ENCODE results near the gene SNX9.

The SNX9 gene

DNA sequence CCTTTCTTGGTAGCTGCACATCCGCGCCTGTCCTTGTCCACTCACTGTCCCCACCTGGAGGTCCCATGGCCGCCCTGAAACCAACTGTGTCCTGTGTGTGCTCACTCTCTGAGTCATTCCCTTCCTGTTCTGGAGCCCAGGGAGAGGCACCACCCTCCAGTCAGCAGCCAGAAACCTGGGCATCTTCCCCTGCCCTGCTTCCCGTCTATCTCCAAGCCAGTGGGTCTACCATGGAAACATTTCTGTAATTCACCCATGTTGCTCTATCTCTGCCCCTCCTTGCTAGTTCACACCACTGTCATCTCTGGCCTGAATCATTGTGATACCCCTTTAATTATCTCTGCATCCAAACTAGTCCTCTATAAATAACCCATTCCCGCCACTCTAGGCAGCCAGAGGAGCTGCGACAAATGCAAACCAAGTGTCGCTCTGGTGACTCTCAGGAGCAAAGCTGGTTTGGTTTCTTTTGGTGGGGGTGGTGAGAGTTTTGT is 129.9 kb downstream of the SNX9 start:
- Histone ChIP-seq H3K9ac (no peak overlapping the region), H3K79me2 (no peaks in the 10 kb centered on the region), H3K27me3 (ENCODE audit: control insufficient read depth, insufficient read depth, low read length) (no peaks in the 10 kb centered on the region), H3K27ac (no peak overlapping the region), H3K9me3 (ENCODE audit: control insufficient read depth, low read length) (no peaks in the 10 kb centered on the region), H3K4me3 (ENCODE audit: low read depth, low read length) (no peak overlapping the region), H3K4me1 (no peaks in the 10 kb centered on the region), H2AFZ (no peak overlapping the region), H3K4me2 (ENCODE audit: low read length) (no peak overlapping the region), H3K36me3 (ENCODE audit: control insufficient read depth, insufficient read depth, low read length) (no peaks in the 10 kb centered on the region)
- TF ChIP-seq, protein P1, sequence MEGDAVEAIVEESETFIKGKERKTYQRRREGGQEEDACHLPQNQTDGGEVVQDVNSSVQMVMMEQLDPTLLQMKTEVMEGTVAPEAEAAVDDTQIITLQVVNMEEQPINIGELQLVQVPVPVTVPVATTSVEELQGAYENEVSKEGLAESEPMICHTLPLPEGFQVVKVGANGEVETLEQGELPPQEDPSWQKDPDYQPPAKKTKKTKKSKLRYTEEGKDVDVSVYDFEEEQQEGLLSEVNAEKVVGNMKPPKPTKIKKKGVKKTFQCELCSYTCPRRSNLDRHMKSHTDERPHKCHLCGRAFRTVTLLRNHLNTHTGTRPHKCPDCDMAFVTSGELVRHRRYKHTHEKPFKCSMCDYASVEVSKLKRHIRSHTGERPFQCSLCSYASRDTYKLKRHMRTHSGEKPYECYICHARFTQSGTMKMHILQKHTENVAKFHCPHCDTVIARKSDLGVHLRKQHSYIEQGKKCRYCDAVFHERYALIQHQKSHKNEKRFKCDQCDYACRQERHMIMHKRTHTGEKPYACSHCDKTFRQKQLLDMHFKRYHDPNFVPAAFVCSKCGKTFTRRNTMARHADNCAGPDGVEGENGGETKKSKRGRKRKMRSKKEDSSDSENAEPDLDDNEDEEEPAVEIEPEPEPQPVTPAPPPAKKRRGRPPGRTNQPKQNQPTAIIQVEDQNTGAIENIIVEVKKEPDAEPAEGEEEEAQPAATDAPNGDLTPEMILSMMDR (IDR thresholded peaks at IDR 0.05): no peak

DNA sequence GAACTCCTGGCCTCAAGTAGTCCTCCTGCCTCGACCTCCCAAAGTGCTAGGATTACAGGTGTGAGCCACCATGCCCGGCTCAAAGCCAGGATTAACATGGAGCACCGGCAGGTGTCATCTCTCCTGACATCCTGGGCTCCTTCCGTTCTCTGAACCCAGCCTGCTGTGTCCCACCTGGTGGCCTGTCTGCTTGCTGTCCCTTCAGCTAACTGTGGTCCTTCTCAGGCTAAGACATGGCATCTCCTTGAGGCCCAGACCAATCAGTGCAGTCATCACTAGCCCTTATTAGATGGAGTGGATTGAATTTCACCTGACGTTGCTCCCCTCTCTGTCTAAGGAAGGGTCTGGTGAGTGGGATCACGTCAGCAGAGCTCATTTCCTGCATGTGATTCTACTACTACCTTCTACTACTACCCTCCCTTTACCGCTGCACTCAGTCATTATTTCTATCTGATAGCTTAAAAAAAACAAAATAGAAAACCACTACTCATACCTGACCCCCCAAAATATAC is 130.6 kb downstream of the SNX9 start:
- Histone ChIP-seq H3K79me2 (no peaks in the 10 kb centered on the region), H3K4me2 (ENCODE audit: low read length) (peak overlapping the region; percentile 72), H3K36me3 (ENCODE audit: control insufficient read depth, insufficient read depth, low read length) (no peaks in the 10 kb centered on the region), H3K9ac (no peak overlapping the region), H3K27ac (no peak overlapping the region), H2AFZ (peak overlapping the region; percentile 76), H3K4me1 (no peaks in the 10 kb centered on the region), H3K27me3 (ENCODE audit: control insufficient read depth, insufficient read depth, low read length) (no peaks in the 10 kb centered on the region), H3K4me3 (ENCODE audit: low read depth, low read length) (peak overlapping the region; percentile 39), H3K9me3 (ENCODE audit: control insufficient read depth, low read length) (no peaks in the 10 kb centered on the region)
- TF ChIP-seq, protein P1 (IDR thresholded peaks at IDR 0.05): no peak

DNA sequence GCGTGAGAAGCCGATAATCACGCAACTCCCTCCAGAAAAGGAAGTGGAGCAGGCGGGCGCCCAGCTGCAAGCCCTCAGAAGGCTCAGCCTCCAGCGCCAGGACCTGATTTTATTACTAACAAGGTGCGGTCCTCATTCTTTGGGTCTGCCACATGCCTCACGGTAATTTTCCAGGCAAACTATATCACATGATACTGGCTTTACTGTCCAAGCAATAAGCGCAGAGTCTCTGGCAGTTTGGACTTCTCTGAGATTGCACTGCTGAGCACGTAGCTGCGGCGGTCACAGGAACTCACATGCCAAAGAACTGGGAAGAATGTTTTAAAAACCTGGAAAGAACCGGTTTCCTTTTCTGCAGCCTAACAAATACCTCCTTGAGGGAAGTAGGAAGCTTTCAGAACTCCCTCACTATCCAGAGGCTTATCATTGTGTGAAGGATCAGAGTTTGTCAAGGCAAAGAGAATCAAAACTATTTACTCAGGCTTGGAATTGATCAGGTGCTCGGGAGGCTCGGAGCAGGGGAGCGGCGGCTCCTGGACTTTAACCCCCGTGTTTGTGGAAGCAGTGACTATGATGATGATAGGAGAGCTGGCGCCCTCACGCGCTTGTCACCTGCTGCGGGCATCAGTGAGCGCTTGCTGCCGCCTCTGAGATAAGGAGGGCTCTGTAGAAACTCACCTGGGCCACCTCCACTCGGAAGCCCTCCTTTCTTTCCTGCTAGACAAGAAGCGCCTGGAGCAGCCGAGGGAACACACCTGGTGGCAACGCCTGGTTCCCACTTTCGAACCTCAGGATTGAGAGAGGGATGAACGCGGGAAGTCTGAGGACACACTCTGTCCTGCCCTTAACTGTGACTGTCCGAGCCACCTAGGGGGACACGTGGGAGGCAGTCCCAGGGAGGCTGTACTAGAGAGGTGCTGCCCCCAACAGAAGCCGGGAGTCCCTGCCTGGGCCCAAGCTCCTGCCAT is 131.4 kb downstream of the SNX9 start:
- Histone ChIP-seq H3K4me1 (no peaks in the 10 kb centered on the region), H3K27ac (no peak overlapping the region), H2AFZ (peak overlapping the region; percentile 76), H3K79me2 (no peaks in the 10 kb centered on the region), H3K9ac (no peak overlapping the region), H3K9me3 (ENCODE audit: control insufficient read depth, low read length) (no peaks in the 10 kb centered on the region), H3K4me2 (ENCODE audit: low read length) (peak overlapping the region; percentile 72), H3K27me3 (ENCODE audit: control insufficient read depth, insufficient read depth, low read length) (no peaks in the 10 kb centered on the region), H3K4me3 (ENCODE audit: low read depth, low read length) (peak overlapping the region; percentile 39), H3K36me3 (ENCODE audit: control insufficient read depth, insufficient read depth, low read length) (no peaks in the 10 kb centered on the region)
- TF ChIP-seq, protein P1 (IDR thresholded peaks at IDR 0.05): no peak

DNA sequence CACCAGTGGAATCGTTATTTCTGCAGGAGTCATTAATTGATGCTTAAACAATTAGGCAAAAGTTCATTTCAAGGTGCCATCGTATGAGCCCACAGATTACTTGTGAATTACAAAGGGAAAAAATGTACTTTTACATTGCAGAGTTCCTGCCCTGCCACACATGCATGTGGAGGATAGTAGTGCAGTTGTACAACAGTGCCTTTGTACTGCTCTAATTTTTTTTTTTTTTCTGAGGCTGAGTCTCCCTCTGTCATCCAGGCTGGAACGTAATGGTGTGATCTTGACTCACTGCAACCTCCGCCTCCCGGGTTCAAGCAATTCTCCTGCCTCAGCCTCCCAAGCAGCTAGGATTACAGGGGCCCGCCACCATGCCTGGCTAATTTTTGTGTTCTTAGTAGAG is 132.6 kb downstream of the SNX9 start:
- no peak overlapping the region for H3K4me3 ChIP-seq (ENCODE audit: low read depth, low read length)
- no peaks in the 10 kb centered on the region for H3K27me3 ChIP-seq (ENCODE audit: control insufficient read depth, insufficient read depth, low read length)
- no peak overlapping the region for H3K4me2 ChIP-seq (ENCODE audit: low read length)
- no peaks in the 10 kb centered on the region for H3K36me3 ChIP-seq (ENCODE audit: control insufficient read depth, insufficient read depth, low read length)
- no peak overlapping the region for H2AFZ ChIP-seq
- TF ChIP-seq, protein P1 (IDR thresholded peaks at IDR 0.05): no peak
- no peak overlapping the region for H3K9ac ChIP-seq
- H3K79me2 ChIP-seq: no peaks in the 10 kb centered on the region
- H3K4me1 ChIP-seq: no peaks in the 10 kb centered on the region
- no peaks in the 10 kb centered on the region for H3K9me3 ChIP-seq (ENCODE audit: control insufficient read depth, low read length)
- H3K27ac ChIP-seq: no peak overlapping the region
